Measurements from ENCODE around the gene ENSA. TPM values are rescaled to one million over a fixed set of nuclear protein-coding genes. Genes with fewer than 3 reads are reported as not detected.
A peak's percentile ranks its signal among the peaks of the same experiment; 100 is the strongest.
"Not testable (repeated sequence)": the region's sequence is repeated elsewhere in the genome, so short reads cannot be mapped to it uniquely, and the experiment has no call there.

ENSA gene
- total RNA-seq, 1 donor from 2014 or later = 225 TPM

DNA sequence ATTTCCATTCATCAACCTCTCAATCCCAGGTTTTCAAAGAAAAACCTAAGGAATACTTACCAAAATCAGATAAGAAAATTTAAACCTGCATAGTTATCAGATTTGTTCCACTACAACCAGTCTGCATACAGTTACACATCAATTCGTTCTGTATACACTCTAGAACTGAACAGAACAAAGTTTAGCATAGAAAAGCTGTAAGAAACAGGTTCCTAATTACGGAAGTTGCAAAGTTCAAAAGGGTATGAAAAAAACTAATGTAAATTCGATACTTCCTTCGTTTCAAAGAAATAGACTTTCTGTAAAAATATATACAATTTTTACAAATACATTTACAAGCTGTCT is 53.1 kb downstream of the ENSA start:
- no peak for DNase-seq (ENCODE audit: low read depth)
- peak overlapping the region; percentile 76 for H3K4me3 ChIP-seq (ENCODE audit: low read depth, low read length)
- TF ChIP-seq, protein P1, sequence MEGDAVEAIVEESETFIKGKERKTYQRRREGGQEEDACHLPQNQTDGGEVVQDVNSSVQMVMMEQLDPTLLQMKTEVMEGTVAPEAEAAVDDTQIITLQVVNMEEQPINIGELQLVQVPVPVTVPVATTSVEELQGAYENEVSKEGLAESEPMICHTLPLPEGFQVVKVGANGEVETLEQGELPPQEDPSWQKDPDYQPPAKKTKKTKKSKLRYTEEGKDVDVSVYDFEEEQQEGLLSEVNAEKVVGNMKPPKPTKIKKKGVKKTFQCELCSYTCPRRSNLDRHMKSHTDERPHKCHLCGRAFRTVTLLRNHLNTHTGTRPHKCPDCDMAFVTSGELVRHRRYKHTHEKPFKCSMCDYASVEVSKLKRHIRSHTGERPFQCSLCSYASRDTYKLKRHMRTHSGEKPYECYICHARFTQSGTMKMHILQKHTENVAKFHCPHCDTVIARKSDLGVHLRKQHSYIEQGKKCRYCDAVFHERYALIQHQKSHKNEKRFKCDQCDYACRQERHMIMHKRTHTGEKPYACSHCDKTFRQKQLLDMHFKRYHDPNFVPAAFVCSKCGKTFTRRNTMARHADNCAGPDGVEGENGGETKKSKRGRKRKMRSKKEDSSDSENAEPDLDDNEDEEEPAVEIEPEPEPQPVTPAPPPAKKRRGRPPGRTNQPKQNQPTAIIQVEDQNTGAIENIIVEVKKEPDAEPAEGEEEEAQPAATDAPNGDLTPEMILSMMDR (conservative IDR thresholded peaks at IDR 0.05; ENCODE audit: low read depth, low read length) = no peak

DNA sequence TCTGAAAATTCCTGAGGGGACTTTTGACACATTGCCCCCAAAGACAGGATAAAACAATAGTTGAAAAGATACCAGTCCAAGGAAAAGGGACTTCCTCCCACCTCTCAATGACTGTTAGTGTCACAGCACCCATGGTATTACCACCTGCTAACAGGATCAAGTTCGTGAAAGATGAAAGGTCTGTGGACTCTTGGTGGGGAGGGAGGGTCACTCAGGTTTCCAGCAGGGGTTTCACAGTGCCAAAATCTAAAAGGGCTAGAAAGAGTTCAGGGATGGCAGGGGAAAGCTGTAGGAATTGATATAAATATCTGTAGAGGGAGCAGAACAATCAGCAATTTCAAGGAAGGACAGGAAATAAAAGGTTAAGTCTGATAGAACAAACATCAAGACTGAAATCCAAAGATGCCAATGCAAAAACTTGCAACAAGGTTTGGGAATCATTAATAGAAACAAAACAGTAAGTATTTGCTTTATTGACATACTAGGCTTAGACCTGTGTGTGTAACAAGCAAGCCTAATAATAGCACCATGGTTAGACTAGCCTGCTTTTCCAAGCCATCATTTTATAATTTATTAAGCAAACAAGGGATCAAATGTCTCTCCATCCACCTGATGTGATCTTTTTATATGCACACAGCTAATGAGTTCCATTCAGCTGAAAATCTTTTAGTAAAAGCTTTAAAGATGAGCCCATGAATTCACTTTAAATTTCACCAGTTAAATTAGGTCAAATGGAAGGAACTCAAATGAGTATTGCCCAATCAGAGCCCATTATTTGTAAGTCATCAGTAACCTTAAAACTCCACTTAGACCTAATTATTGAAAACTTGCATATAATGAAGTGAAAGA is 53.7 kb downstream of the ENSA start:
- TF ChIP-seq, protein P1 (conservative IDR thresholded peaks at IDR 0.05; ENCODE audit: low read depth, low read length) = no peak
- DNase-seq (ENCODE audit: low read depth) = no peak
- peak overlapping the region; percentile 76 for H3K4me3 ChIP-seq (ENCODE audit: low read depth, low read length)

DNA sequence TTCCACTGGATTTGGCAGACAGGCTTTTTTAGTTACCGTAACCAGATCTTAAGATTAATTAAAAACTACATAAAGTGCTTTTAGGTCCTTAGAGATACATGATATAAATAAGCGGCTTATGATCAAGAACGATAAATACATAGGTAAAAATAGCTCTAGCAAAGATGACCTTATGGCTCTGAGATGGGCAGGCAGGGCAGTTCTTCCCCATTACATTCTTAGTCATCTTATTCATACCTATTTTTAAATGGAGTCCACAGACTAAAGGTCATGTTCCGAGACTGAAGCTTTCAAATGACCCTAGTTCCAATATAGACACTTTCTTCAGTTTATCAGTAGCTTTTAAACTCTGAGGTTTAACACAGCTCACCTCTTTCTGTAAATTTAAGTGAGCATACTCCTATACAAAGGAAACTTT is 54.3 kb downstream of the ENSA start:
- H3K4me3 ChIP-seq (ENCODE audit: low read depth, low read length) = peak overlapping the region; percentile 76
- DNase-seq (ENCODE audit: low read depth) = no peak
- TF ChIP-seq, protein P1 (conservative IDR thresholded peaks at IDR 0.05; ENCODE audit: low read depth, low read length) = no peak

DNA sequence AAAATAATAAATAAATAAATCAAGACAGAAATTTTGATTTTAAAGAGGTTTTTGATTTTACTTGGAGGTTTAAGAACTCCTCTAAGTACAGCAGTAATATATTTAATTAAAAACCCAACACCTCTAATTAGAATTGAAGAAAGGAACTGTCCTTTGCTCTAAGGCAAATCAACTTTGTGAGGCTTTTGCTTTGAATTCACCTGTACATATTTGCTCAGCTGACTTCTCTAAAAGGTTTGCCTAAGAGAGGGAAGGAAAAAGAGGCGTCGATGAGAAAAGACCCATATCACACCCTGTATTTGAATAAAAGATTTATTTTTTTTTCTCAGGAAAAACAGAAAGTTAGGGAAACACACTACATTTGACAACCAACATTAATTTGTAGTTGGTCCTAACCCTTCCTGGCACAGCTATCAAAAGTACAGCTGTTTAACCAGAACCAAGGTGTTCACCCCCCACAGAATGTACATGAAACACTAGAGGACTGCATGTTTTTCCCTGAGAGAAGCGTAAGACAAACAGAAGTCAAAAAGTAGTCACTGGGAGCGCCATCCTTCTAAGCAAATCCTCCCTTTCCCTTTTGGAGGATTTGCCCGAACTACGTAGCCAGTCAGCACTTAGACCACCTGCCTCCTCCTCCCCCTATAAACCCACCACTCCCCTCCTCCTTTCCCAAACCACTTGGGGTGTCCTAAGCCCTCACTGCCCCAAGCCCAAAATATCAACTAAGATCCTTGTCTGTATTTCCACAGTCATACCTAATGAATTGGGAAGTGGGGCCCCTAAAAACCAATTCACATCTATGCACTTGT is 54.9 kb downstream of the ENSA start:
- H3K4me3 ChIP-seq (ENCODE audit: low read depth, low read length) = peak overlapping the region; percentile 76
- TF ChIP-seq, protein P1 (conservative IDR thresholded peaks at IDR 0.05; ENCODE audit: low read depth, low read length) = no peak
- no peak for DNase-seq (ENCODE audit: low read depth)

DNA sequence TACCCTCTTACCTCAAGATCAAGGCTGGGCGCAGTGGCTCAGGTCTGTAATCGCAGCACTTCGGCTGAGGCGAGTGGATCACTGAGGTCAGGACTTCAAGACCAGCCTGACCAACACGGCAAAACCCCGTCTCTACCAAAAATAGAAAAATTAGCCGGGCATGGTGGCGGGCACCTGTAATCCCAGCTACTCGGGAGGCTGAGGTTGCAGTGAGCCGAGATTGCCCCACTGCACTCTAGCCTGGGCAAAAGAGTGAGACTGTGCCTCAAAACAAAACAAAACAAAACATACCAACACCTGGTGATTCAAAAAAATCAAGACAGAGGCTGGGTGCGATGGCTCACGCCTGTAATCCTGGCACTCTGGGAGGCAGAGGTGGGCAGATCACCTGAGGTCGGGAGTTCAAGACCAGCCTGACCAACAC is 55.8 kb downstream of the ENSA start:
- H3K4me3 ChIP-seq (ENCODE audit: low read depth, low read length) = peak overlapping the region; percentile 6

DNA sequence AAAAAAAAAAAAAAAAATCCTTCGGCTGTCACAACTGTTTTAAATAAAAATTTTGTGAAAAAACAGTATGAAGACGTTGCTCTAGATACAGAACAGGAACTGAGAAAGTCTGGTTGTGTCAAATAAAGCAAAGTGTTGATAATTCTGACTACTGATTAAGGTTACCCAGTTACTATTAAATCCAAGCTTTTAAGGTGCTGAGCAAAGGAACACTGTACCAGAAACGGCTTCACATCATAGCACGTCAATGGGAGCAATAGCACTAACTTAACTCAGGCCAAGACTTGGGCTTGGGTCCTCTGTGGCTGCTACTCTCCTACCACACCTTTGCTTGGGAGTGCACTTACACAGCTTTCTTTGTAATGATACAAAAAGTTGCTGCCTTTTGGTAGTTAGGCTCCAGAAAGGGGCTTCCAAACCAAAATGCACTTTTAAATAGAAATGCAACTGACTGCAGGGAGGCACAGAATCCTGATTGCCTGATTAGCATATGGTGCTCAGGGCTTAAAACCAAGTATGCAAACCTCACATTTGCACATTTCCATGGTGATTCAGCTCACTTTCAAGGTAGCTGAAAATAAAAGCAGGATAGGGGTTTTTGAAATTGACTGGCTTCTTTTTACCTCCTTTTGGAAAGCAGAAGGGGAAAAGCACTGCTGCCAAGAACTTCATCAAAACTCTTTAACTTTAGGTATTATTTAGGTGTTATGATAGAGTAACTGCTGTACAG is 56.3 kb downstream of the ENSA start:
- DNase-seq (ENCODE audit: low read depth) = no peak
- TF ChIP-seq, protein P1 (conservative IDR thresholded peaks at IDR 0.05; ENCODE audit: low read depth, low read length) = no peak
- peak overlapping the region; percentile 6 for H3K4me3 ChIP-seq (ENCODE audit: low read depth, low read length)

More for the DNA sequence above, 55.8 kb downstream of the ENSA start:
- DNase-seq (ENCODE audit: low read depth) = not testable (repeated sequence)

Other genes starting within 250 kb of the ENSA start
- gene TARS2, start 142.2 kb downstream of the ENSA start, total RNA-seq = 20.5 and 23.9 TPM in 2 replicates
- 5.7 and 13.1 TPM in 2 replicates for gene ECM1, start 121.5 kb downstream of the ENSA start, total RNA-seq
- not detected in 2 replicates for gene FALEC, start 113.9 kb downstream of the ENSA start, total RNA-seq
- 0.80 and 7.3 TPM in 2 replicates for gene ADAMTSL4, start 80.2 kb downstream of the ENSA start, total RNA-seq
- gene MCL1, start 50.0 kb downstream of the ENSA start, total RNA-seq = 144 and 162 TPM in 2 replicates
- gene GOLPH3L, start 67.5 kb upstream of the ENSA start, total RNA-seq = 12.6 and 14.3 TPM in 2 replicates
- gene HORMAD1, start 91.3 kb upstream of the ENSA start, total RNA-seq = not detected in 2 replicates
- 4.4 and 21.3 TPM in 2 replicates for gene CTSS, start 136.2 kb upstream of the ENSA start, total RNA-seq
- gene CTSK, start 178.6 kb upstream of the ENSA start, total RNA-seq = 0.43 and 2.0 TPM in 2 replicates
- 13.9 and 22.2 TPM in 2 replicates for gene ARNT, start 247.0 kb upstream of the ENSA start, total RNA-seq